ENCODE results near the gene KRTAP10-11. TPM values are rescaled to one million over a fixed set of nuclear protein-coding genes. Genes with fewer than 3 reads are reported as not detected.

The KRTAP10-11 gene
- total and polyA plus RNA-seq, 2 donors (not counting 1 experiment from before 2014, with no cell fraction given) = not detected

- no peak overlapping the region for H3K9ac ChIP-seq (ENCODE audit: insufficient read depth, low read length)
- no peak for TF ChIP-seq EZH2 (IDR thresholded peaks at IDR 0.05; ENCODE audit: low read length, missing control alignments)
- TF ChIP-seq, protein P1, sequence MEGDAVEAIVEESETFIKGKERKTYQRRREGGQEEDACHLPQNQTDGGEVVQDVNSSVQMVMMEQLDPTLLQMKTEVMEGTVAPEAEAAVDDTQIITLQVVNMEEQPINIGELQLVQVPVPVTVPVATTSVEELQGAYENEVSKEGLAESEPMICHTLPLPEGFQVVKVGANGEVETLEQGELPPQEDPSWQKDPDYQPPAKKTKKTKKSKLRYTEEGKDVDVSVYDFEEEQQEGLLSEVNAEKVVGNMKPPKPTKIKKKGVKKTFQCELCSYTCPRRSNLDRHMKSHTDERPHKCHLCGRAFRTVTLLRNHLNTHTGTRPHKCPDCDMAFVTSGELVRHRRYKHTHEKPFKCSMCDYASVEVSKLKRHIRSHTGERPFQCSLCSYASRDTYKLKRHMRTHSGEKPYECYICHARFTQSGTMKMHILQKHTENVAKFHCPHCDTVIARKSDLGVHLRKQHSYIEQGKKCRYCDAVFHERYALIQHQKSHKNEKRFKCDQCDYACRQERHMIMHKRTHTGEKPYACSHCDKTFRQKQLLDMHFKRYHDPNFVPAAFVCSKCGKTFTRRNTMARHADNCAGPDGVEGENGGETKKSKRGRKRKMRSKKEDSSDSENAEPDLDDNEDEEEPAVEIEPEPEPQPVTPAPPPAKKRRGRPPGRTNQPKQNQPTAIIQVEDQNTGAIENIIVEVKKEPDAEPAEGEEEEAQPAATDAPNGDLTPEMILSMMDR (conservative IDR thresholded peaks at IDR 0.05 in 1 of 2, IDR thresholded peaks at IDR 0.05 in 1 of 2; ENCODE audit: low read depth in 1 of 2, low read length in 2 of 2) = no peak
- no peak overlapping the region for H3K27ac ChIP-seq (ENCODE audit: insufficient read depth, low read length)
- no peaks in the 10 kb centered on the region for H3K36me3 ChIP-seq (ENCODE audit: control insufficient read depth, insufficient read depth, low read length)
- H3K4me2 ChIP-seq (ENCODE audit: extremely low read depth, insufficient read depth, low read length) = no peak overlapping the region
- H3K4me3 ChIP-seq (replicated peaks in 1 of 4; ENCODE audit: control extremely low read depth in 1 of 4, insufficient read depth in 1 of 4, low read depth in 3 of 4, low read length in 4 of 4) = no peak overlapping the region
- peaks cover 5% of the 10 kb centered on the region for H3K27me3 ChIP-seq (ENCODE audit: control insufficient read depth, insufficient read depth, low read length)
- H3K79me2 ChIP-seq (ENCODE audit: control insufficient read depth, insufficient read depth, low read length) = no peaks in the 10 kb centered on the region
- H4K20me1 ChIP-seq (ENCODE audit: control insufficient read depth, extremely low read depth, insufficient read depth, low read length) = no peaks in the 10 kb centered on the region
- no peak overlapping the region for H2AFZ ChIP-seq (ENCODE audit: low read length)
- no peaks in the 10 kb centered on the region for H3K4me1 ChIP-seq (ENCODE audit: control insufficient read depth, extremely low read depth, insufficient read depth, low read length)
- no peak for DNase-seq (ENCODE audit: low read depth in 2 of 2)
- H3K9me3 ChIP-seq (ENCODE audit: control insufficient read depth, insufficient read depth, low read depth, low read length) = no peaks in the 10 kb centered on the region
These were observed 49.0 kb downstream of the KRTAP10-11 start for GRCh38 chr21:44695184-44695583.

- H3K9me3 ChIP-seq (ENCODE audit: control insufficient read depth, insufficient read depth, low read depth, low read length) = no peaks in the 10 kb centered on the region
- no peak overlapping the region for H3K27ac ChIP-seq (ENCODE audit: insufficient read depth, low read length)
- H3K27me3 ChIP-seq (ENCODE audit: control insufficient read depth, insufficient read depth, low read length) = peaks cover 5% of the 10 kb centered on the region
- no peaks in the 10 kb centered on the region for H4K20me1 ChIP-seq (ENCODE audit: control insufficient read depth, extremely low read depth, insufficient read depth, low read length)
- no peak overlapping the region for H3K4me2 ChIP-seq (ENCODE audit: extremely low read depth, insufficient read depth, low read length)
- no peaks in the 10 kb centered on the region for H3K79me2 ChIP-seq (ENCODE audit: control insufficient read depth, insufficient read depth, low read length)
- TF ChIP-seq, protein P1 (conservative IDR thresholded peaks at IDR 0.05 in 1 of 2, IDR thresholded peaks at IDR 0.05 in 1 of 2; ENCODE audit: low read depth in 1 of 2, low read length in 2 of 2) = no peak
- TF ChIP-seq EZH2 (IDR thresholded peaks at IDR 0.05; ENCODE audit: low read length, missing control alignments) = no peak
- no peak overlapping the region for H2AFZ ChIP-seq (ENCODE audit: low read length)
- no peak overlapping the region for H3K9ac ChIP-seq (ENCODE audit: insufficient read depth, low read length)
- DNase-seq (ENCODE audit: low read depth in 2 of 2) = no peak
- no peak overlapping the region for H3K4me3 ChIP-seq (replicated peaks in 1 of 4; ENCODE audit: control extremely low read depth in 1 of 4, insufficient read depth in 1 of 4, low read depth in 3 of 4, low read length in 4 of 4)
- no peaks in the 10 kb centered on the region for H3K36me3 ChIP-seq (ENCODE audit: control insufficient read depth, insufficient read depth, low read length)
- H3K4me1 ChIP-seq (ENCODE audit: control insufficient read depth, extremely low read depth, insufficient read depth, low read length) = no peaks in the 10 kb centered on the region
These were observed 49.4 kb downstream of the KRTAP10-11 start for GRCh38 chr21:44695641-44696040.

GRCh38 chr21:44696572-44696971, 50.4 kb downstream of the KRTAP10-11 start:
- no peaks in the 10 kb centered on the region for H4K20me1 ChIP-seq (ENCODE audit: control insufficient read depth, extremely low read depth, insufficient read depth, low read length)
- H3K4me2 ChIP-seq (ENCODE audit: extremely low read depth, insufficient read depth, low read length) = no peak overlapping the region
- H3K4me3 ChIP-seq (replicated peaks in 1 of 4; ENCODE audit: control extremely low read depth in 1 of 4, insufficient read depth in 1 of 4, low read depth in 3 of 4, low read length in 4 of 4) = no peak overlapping the region
- no peak overlapping the region for H3K9ac ChIP-seq (ENCODE audit: insufficient read depth, low read length)
- H3K27me3 ChIP-seq (ENCODE audit: control insufficient read depth, insufficient read depth, low read length) = peaks cover 5% of the 10 kb centered on the region
- no peak overlapping the region for H2AFZ ChIP-seq (ENCODE audit: low read length)
- H3K27ac ChIP-seq (ENCODE audit: insufficient read depth, low read length) = no peak overlapping the region
- no peaks in the 10 kb centered on the region for H3K4me1 ChIP-seq (ENCODE audit: control insufficient read depth, extremely low read depth, insufficient read depth, low read length)
- no peak for DNase-seq (ENCODE audit: low read depth in 2 of 2)
- TF ChIP-seq EZH2 (IDR thresholded peaks at IDR 0.05; ENCODE audit: low read length, missing control alignments) = no peak
- TF ChIP-seq, protein P1 (conservative IDR thresholded peaks at IDR 0.05 in 1 of 2, IDR thresholded peaks at IDR 0.05 in 1 of 2; ENCODE audit: low read depth in 1 of 2, low read length in 2 of 2) = no peak
- no peaks in the 10 kb centered on the region for H3K9me3 ChIP-seq (ENCODE audit: control insufficient read depth, insufficient read depth, low read depth, low read length)
- no peaks in the 10 kb centered on the region for H3K79me2 ChIP-seq (ENCODE audit: control insufficient read depth, insufficient read depth, low read length)
- no peaks in the 10 kb centered on the region for H3K36me3 ChIP-seq (ENCODE audit: control insufficient read depth, insufficient read depth, low read length)

Other genes with a start within 250 kb of the KRTAP10-11 start
- gene LRRC3, start 190.9 kb upstream of the KRTAP10-11 start, total RNA-seq = 0.26 and 0.50 TPM in 2 replicates
- 0.43 and 0.52 TPM in 2 replicates for gene LRRC3, start 190.9 kb upstream of the KRTAP10-11 start, polyA plus RNA-seq
- gene KRTAP10-1, start 106.2 kb upstream of the KRTAP10-11 start, total RNA-seq = not detected in 2 replicates
- gene KRTAP10-1, start 106.2 kb upstream of the KRTAP10-11 start, polyA plus RNA-seq = not detected in 2 replicates
- not detected in 2 replicates for gene KRTAP10-2, start 94.9 kb upstream of the KRTAP10-11 start, total RNA-seq
- gene KRTAP10-2, start 94.9 kb upstream of the KRTAP10-11 start, polyA plus RNA-seq = not detected in 2 replicates
- gene KRTAP10-3, start 87.6 kb upstream of the KRTAP10-11 start, total RNA-seq = not detected in 2 replicates
- gene KRTAP10-3, start 87.6 kb upstream of the KRTAP10-11 start, polyA plus RNA-seq = not detected in 2 replicates
- not detected in 2 replicates for gene KRTAP10-4, start 72.7 kb upstream of the KRTAP10-11 start, total RNA-seq
- gene KRTAP10-4, start 72.7 kb upstream of the KRTAP10-11 start, polyA plus RNA-seq = not detected in 2 replicates
- not detected in 2 replicates for gene KRTAP10-5, start 65.8 kb upstream of the KRTAP10-11 start, total RNA-seq
- gene KRTAP10-5, start 65.8 kb upstream of the KRTAP10-11 start, polyA plus RNA-seq = not detected in 2 replicates
- not detected in 2 replicates for gene KRTAP10-6, start 53.9 kb upstream of the KRTAP10-11 start, total RNA-seq
- gene KRTAP10-6, start 53.9 kb upstream of the KRTAP10-11 start, polyA plus RNA-seq = not detected in 2 replicates
- gene KRTAP10-7, start 45.8 kb upstream of the KRTAP10-11 start, total RNA-seq = not detected in 2 replicates
- gene KRTAP10-7, start 45.8 kb upstream of the KRTAP10-11 start, polyA plus RNA-seq = not detected in 2 replicates
- gene KRTAP10-8, start 34.3 kb upstream of the KRTAP10-11 start, total RNA-seq = not detected in 2 replicates
- gene KRTAP10-8, start 34.3 kb upstream of the KRTAP10-11 start, polyA plus RNA-seq = not detected in 2 replicates
- gene KRTAP10-9, start 19.3 kb upstream of the KRTAP10-11 start, total RNA-seq = not detected in 2 replicates
- not detected in 2 replicates for gene KRTAP10-9, start 19.3 kb upstream of the KRTAP10-11 start, polyA plus RNA-seq
- gene KRTAP10-10, start 9.1 kb upstream of the KRTAP10-11 start, total RNA-seq = not detected in 2 replicates
- not detected in 2 replicates for gene KRTAP10-10, start 9.1 kb upstream of the KRTAP10-11 start, polyA plus RNA-seq
- gene KRTAP12-4, start 8.2 kb downstream of the KRTAP10-11 start, total RNA-seq = not detected in 2 replicates
- not detected in 2 replicates for gene KRTAP12-4, start 8.2 kb downstream of the KRTAP10-11 start, polyA plus RNA-seq
- not detected in 2 replicates for gene KRTAP12-3, start 11.5 kb downstream of the KRTAP10-11 start, total RNA-seq
- not detected in 2 replicates for gene KRTAP12-3, start 11.5 kb downstream of the KRTAP10-11 start, polyA plus RNA-seq
- gene KRTAP12-2, start 20.5 kb downstream of the KRTAP10-11 start, total RNA-seq = not detected in 2 replicates
- not detected in 2 replicates for gene KRTAP12-2, start 20.5 kb downstream of the KRTAP10-11 start, polyA plus RNA-seq
- gene KRTAP12-1, start 35.7 kb downstream of the KRTAP10-11 start, total RNA-seq = not detected in 2 replicates
- gene KRTAP12-1, start 35.7 kb downstream of the KRTAP10-11 start, polyA plus RNA-seq = not detected in 2 replicates
- gene KRTAP10-12, start 50.8 kb downstream of the KRTAP10-11 start, total RNA-seq = not detected in 2 replicates
- gene KRTAP10-12, start 50.8 kb downstream of the KRTAP10-11 start, polyA plus RNA-seq = not detected in 2 replicates
- not detected in 2 replicates for gene TSPEAR, start 65.2 kb downstream of the KRTAP10-11 start, total RNA-seq
- not detected in 2 replicates for gene TSPEAR, start 65.2 kb downstream of the KRTAP10-11 start, polyA plus RNA-seq
- gene UBE2G2, start 155.4 kb downstream of the KRTAP10-11 start, total RNA-seq = 61.9 and 74.2 TPM in 2 replicates
- gene UBE2G2, start 155.4 kb downstream of the KRTAP10-11 start, polyA plus RNA-seq = 49.7 and 63.6 TPM in 2 replicates
- gene SUMO3, start 171.6 kb downstream of the KRTAP10-11 start, total RNA-seq = 74.2 and 96.3 TPM in 2 replicates
- gene SUMO3, start 171.6 kb downstream of the KRTAP10-11 start, polyA plus RNA-seq = 190 and 230 TPM in 2 replicates
- gene PTTG1IP, start 227.3 kb downstream of the KRTAP10-11 start, total RNA-seq = 159 and 240 TPM in 2 replicates
- gene PTTG1IP, start 227.3 kb downstream of the KRTAP10-11 start, polyA plus RNA-seq = 209 and 229 TPM in 2 replicates

Measured in fibroblast of lung (primary cell).